ENCODE measurements around the gene ZNF358.
A peak's percentile ranks its signal among the peaks of the same experiment; 100 is the strongest.
"Not testable (repeated sequence)": the region's sequence is repeated elsewhere in the genome, so short reads cannot be mapped to it uniquely, and the experiment has no call there.

ZNF358 gene

DNA sequence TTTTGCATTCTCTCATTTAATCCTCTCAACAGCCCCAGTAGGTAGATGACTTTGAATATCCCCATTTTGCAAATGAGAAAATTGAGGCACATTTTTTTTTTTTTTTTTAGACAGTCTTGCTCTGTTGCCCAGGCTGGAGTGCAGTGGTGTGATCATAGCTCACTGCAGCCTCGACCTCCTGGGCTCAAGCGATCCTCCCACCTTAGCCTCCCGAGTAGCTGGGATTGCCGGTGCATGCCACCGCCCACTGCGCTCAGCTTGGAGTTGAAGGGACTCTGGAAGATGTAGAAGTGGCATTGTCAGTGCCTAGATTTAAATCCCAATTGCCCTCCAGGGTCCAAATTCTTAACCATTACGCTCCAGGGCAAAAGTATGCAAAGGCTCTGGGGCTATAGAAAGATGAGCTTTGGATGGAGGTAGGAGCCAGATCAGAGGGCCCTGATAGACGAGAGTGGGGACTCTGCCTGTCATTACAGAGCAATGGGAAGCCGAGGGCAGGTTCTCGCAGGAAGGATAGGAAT is 5.7 kb downstream of the ZNF358 start:
- no peak for DNase-seq

- peak; percentile 99 for DNase-seq
Measured at GRCh38 chr19:7522072-7522922, 6.4 kb downstream of the ZNF358 start, which contains the start of gene MCOLN1. TSS of gene MCOLN1 (plus strand) at chr19:7522624. CDS start at chr19:7522751, 127 bp downstream.

DNA sequence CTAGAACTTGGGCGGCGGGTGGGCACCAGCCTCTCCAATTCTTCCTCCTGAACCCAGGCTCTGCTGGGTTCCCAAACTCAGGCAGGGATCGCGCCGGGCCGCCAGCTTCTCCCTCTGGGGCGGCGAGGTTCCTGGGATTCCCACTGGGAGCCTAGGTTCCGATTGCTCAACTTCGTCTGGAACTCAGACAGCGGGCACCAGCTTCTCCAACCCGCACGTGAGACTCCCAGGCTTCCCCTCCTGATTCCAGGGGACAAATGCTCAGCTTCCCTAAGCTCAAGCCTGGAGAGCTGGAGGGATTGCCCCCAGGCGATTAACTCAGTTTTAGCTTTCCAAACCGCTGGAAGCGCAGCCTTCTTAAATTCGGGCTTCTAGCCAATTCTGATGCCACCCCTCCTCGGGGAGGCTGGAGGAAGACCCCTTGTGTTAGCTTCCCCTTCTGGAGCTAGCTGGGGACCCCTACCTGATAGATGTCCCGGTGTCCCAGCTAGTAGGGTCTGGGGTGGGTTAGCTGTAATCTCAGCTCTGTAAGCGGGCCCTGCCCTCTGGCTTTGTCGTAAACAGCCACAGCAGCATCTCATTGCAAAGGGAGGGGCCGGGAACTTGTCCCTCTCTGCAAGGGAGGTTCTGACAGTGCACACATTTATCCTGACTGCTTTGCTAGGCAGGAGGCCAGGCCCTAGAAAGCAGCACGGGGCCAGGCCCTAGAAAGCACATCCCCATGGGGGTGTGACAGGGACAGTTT is 7.2 kb downstream of the ZNF358 start:
- DNase-seq: no peak

DNA sequence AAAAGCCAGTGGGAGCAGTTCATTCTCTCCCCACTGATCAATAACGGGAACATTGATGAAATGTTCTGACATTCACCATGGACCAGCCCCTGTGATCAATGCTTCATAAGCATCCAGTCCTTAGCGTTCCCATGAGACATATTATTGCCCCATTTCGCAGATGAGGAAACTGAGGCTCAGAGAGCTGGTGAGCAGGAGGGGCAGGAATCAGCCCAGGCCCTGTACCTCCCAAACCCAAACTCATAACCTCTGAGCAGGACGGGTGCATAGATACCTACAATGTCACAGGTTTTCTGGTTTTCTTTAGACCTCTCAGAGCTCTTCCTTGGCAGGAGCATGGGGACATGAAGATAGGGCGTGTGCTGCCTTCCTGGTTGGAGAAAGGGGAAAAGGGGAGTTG is 8.6 kb downstream of the ZNF358 start:
- DNase-seq: no peak

- DNase-seq: no peak
Measured at GRCh38 chr19:7524992-7525739, 9.3 kb downstream of the ZNF358 start.

GRCh38 chr19:7526059-7526929 is 10.4 kb downstream of the ZNF358 start:
- no peak for DNase-seq

DNA sequence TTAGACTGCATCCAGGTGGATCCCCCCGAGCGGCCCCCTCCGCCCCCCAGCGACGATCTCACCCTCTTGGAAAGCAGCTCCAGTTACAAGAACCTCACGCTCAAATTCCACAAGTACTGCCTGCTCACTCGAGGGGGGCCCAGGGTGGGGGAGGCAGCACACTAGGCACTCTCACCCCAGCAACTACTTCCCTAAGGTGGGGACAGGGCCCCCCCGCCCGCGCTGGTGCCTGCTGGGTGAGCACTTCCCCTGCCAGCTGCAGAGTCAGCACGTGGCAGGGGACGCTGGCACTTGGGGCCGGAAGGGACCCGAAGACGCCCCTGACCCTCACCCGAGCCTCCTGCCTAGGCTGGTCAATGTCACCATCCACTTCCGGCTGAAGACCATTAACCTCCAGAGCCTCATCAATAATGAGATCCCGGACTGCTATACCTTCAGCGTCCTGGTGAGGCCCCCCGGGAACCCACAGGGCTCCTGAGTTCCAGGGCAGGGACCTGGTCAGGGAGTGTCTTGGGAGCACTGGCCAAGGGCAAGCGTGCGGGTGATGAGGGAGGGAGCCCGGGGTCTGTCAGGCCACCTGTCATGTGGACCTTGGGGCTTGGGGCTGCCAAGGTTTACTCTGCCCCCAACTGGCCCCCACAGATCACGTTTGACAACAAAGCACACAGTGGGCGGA is 11.8 kb downstream of the ZNF358 start:
- no peak for DNase-seq

DNA sequence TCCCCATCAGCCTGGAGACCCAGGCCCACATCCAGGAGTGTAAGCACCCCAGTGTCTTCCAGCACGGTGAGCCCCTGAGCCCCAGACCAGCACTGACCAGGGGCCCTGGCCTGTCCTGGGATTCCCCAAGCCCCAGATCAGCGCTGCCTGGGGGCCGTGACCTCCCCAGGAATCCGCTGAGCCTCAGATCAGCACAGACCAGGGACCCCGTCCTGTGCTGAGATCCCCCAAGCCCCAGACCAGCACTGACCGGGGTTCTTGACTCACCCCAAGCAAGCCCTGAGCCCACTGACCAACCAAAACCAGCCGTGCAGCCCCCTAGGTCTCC is 12.3 kb downstream of the ZNF358 start:
- DNase-seq: no peak

GRCh38 chr19:7528522-7529245 is 12.8 kb downstream of the ZNF358 start:
- no peak for DNase-seq

- DNase-seq: no peak
Measured at GRCh38 chr19:7529246-7529600, 13.3 kb downstream of the ZNF358 start.

DNA sequence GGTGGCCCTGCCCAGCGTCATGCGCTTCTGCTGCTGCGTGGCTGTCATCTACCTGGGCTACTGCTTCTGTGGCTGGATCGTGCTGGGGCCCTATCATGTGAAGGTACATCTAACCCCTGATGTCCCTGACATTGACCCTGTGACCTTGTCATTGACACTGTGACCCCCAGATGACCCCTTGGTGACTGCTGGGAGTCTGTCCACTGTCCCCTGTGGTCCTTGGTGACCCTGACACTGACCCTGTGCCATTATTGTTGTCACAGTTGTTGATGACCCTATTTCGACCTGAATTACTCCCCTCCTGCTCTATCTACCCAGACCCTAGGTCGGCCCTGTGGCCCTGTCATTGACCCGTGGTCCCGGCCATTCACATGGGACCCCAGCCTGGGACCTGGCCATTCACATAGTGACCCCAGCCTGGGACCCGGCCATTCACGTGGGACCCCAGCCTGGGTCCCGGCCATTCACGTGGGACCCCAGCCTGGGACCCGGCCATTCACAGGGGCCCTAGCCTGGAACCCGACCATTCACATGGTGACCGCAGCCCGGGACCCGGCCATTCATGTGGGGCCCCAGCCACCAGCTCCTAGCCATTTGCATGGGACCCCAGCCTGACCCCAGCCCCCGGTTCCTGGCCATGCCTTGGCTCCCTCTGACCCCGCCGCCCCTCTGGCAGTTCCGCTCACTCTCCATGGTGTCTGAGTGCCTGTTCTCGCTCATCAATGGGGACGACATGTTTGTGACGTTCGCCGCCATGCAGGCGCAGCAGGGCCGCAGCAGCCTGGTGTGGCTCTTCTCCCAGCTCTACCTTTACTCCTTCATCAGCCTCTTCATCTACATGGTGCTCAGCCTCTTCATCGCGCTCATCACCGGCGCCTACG is 13.9 kb downstream of the ZNF358 start:
- DNase-seq: no peak

DNA sequence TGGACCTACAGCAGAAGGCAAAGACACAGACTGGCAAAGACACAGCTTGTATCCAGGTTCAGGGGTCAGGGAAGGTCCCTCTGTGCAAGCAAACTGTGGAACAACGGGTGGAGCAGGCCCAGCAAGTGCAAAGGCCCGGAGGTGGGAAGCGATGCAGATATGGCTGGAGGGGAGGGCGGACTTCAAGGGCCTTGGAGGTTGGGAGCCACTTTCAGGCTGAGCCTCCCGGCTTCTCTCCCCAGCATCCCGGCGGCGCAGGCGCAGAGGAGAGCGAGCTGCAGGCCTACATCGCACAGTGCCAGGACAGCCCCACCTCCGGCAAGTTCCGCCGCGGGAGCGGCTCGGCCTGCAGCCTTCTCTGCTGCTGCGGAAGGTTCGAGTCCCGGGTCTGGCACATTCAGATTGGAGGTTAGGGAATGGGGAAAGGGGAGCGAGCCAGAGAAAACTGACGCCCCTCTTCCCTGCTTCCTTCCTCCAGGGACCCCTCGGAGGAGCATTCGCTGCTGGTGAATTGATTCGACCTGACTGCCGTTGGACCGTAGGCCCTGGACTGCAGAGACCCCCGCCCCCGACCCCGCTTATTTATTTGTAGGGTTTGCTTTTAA is 17.5 kb downstream of the ZNF358 start:
- peak; percentile 70 for DNase-seq

DNA sequence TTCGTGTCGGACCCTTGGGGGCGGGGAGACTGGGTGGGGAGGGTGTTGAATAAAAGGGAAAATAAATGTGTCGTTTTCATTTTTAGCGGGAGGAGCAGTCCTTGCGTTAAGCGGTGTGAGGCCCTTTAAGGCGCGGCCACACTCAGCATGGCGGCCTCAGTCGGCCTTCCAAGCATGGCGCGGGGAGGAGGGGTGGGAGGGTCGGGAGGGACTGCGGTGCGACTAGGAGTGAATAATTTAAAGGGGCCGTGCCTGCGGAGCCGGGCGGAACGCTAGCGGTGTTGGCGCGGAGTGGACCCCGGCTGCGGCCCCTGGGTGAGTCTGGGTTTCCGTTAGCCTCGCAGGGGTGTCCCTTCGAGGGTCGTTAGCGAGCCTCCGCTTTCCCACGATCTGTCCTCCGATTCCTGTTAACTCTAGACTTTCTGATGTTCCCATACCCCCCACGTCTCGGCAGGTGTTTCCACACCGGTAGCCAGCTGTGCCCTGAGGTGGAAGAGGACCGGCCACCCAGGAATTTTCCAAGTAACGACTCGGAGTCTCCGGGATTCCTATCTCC is 18.1 kb downstream of the ZNF358 start:
- DNase-seq: peak; percentile 92

- peak; percentile 83 for DNase-seq
Measured at GRCh38 chr19:7534531-7535046, 18.7 kb downstream of the ZNF358 start.

GRCh38 chr19:7535047-7535997 is 19.4 kb downstream of the ZNF358 start, which contains the start of gene PNPLA6:
TSS of gene PNPLA6 (plus strand) at chr19:7535717. CDS start at chr19:7535789, 72 bp downstream.
- DNase-seq: peak; percentile 98

DNA sequence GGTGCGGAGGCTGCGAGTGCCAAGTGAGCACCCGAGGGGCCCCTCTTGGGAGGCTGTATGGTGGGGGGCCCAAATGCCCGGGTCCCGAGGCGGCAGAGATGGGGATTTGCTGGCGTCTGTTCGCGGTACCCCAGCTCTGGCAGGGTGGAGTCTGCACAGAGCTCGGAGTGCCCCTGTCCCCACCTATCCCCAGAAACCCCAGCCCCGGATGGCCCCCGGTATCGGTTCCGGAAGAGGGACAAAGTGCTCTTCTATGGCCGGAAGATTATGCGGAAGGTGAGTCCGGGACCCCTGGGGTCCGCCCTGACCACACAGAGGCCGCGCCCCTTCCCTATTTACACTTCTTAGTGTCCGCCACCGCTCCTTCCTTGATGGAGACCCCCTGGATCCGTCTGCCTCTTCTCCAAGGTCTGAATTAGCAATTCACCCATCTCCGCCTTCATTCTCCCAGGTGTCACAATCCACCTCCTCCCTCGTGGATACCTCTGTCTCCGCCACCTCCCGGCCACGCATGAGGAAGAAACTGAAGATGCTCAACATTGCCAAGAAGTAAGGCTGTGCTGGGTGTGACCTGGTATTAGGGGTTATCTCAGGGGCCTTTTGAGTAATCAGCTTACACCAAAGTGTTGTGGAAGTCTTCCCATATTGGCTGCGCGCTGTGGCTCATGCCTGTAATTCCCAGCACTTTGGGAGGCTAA is 20.2 kb downstream of the ZNF358 start:
- no peak for DNase-seq

DNA sequence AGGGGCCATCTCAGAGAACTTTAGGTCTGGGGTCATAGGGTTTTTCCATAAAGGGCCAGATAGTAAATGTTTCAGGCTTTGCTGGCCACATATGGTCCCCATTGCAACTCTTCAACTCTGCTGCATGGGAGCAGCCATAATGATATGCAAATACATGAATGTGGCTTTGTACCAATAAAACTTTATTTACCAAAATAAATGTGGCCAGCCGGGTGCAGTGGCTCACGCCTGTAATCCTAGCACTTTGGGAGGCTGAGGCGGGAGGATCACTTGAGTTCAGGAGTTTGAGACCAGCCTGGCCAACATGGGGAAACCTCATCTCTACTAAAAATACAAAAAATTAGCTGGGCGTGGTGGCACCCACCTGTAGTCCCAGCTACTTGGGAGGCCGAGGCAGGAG is 23.1 kb downstream of the ZNF358 start:
- not testable (repeated sequence) for DNase-seq
